GM18498 (cell line): ENCODE data around the gene GAL3ST1.
A peak's percentile ranks its signal among the peaks of the same experiment; 100 is the strongest.
"Not testable (repeated sequence)": the region's sequence is repeated elsewhere in the genome, so short reads cannot be mapped to it uniquely, and the experiment has no call there.

Source experiments
- ATAC-seq: cut with Tn5 transposase; IDR thresholded peaks from one replicate; pipeline ENCODE4 v1.9.1; 2021; ENCODE audit warnings: mild to moderate bottlenecking, moderate library complexity; ENCODE audit not compliant: unreplicated experiment

The GAL3ST1 gene

GRCh38 chr22:30596886-30597285 lies 22.4 kb upstream of the GAL3ST1 start:
- no peak for ATAC-seq

- no peak for ATAC-seq
Measured at GRCh38 chr22:30596199-30596598, 21.7 kb upstream of the GAL3ST1 start.

GRCh38 chr22:30592360-30592713 lies 17.9 kb upstream of the GAL3ST1 start:
- not testable (repeated sequence) for ATAC-seq

GRCh38 chr22:30591588-30592359 lies 17.3 kb upstream of the GAL3ST1 start, which contains the start of gene PES1:
Gene PES1, minus strand, starts transcription at chr22:30591910. Its CDS starts 77 bp downstream, at chr22:30591833.
- peak; percentile 97 for ATAC-seq

- no peak for ATAC-seq
Measured at GRCh38 chr22:30591191-30591587, 16.7 kb upstream of the GAL3ST1 start.

- ATAC-seq = no peak
Measured at GRCh38 chr22:30586414-30586813, 11.9 kb upstream of the GAL3ST1 start.

- no peak for ATAC-seq
Measured at GRCh38 chr22:30584441-30584840, 10.0 kb upstream of the GAL3ST1 start.

- ATAC-seq = no peak
Measured at GRCh38 chr22:30582788-30583545, 8.5 kb upstream of the GAL3ST1 start.

GRCh38 chr22:30582051-30582450 lies 7.6 kb upstream of the GAL3ST1 start:
- ATAC-seq = no peak

GRCh38 chr22:30580896-30581295 lies 6.4 kb upstream of the GAL3ST1 start:
- no peak for ATAC-seq

GRCh38 chr22:30578481-30578880 lies 4.0 kb upstream of the GAL3ST1 start:
- ATAC-seq = no peak

- ATAC-seq = no peak
Measured at GRCh38 chr22:30575859-30576258, 1.4 kb upstream of the GAL3ST1 start.

GRCh38 chr22:30574997-30575671 lies 669 bp upstream of the GAL3ST1 start:
- ATAC-seq = no peak

- ATAC-seq = no peak
Measured at GRCh38 chr22:30573594-30574094, 821 bp downstream of the GAL3ST1 start.

GRCh38 chr22:30572840-30573593 lies 1.4 kb downstream of the GAL3ST1 start:
- ATAC-seq = no peak

GRCh38 chr22:30572210-30572609 lies 2.3 kb downstream of the GAL3ST1 start:
- ATAC-seq = no peak

- ATAC-seq = no peak
Measured at GRCh38 chr22:30569674-30570202, 4.7 kb downstream of the GAL3ST1 start.

- no peak for ATAC-seq
Measured at GRCh38 chr22:30568137-30568805, 6.2 kb downstream of the GAL3ST1 start.

GRCh38 chr22:30567277-30567676 lies 7.2 kb downstream of the GAL3ST1 start:
- ATAC-seq = not testable (repeated sequence)

- no peak for ATAC-seq
Measured at GRCh38 chr22:30566125-30566524, 8.3 kb downstream of the GAL3ST1 start.
